GM18526 (cell line): ENCODE data around the gene RANBP1.

Source experiments
- POLR2A ChIP-seq: IDR thresholded peaks from 3 replicates; pipeline ENCODE4 v1.6.1; 2011; ENCODE audit not compliant: insufficient read length; ENCODE audit errors: extremely low read depth

Gene RANBP1

DNA sequence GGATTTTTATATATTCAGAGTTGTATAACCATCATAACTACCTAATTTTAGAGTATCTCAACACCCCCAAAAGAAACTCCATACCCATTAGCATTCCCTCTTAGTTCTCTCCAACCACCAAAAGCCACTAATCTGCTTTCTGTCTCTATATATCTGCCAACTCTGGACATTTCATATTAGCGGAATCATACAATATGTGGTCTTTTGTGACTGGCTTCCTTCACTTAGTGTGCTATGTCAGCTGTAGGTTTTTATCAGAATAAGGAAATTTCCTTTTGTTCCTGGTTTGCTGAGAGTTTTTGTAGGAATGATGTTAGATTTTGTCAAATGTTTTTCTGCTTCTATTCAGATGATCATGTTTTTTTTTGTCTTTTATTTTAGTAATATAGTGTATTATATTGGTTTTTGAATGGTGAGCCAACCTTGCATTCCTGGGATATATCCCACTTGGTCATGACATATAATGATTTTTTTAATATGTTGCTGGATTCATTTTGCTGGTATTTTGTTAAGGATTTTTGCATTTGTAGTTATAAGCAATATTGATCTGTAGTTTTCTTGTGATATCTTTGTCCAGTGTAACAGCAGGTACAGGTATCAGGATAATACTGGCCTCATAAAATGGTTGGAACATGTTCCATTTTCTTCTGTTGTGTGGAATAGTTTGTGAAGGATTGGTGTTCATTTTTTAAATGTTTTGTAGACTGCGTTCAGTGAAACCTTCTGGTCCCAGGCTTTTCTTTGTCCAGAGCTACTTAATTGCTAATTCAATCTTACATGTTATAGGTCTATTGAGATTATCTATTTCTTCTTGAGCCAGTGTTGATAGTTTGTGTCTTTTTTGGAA, 19.1 kb upstream of the RANBP1 start:
- TF ChIP-seq POLR2A, result no peak

DNA sequence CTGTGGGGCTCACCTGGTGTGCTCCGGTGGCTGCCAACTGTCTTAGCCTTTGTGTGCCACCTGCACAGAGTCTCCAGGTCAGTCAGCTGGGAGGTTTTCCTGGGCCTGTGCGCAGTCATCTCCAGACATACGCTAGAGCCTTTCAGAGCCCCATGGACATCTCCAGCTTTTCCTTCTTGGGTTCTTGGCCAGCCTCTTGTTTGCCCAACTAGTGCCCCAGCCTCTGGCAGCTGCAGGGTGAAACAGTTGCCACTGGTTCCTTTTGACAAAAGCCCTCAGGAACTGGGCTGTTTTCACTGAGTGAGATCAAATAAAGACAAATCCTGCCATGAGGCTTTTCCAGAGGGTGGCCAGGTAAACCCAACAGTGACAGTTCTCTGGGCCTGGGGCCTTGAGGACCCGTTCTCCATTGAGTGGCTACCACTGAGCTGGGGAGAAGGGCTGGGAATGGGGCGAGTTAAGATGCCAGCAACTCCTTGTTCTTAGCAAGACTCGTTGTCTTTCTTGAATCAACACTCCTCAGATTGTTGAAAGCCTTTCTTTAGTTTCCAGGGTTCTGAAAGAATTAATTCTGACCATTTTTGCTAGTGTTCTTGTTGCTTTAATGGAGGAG, 16.7 kb upstream of the RANBP1 start:
- TF ChIP-seq POLR2A, result no peak

DNA sequence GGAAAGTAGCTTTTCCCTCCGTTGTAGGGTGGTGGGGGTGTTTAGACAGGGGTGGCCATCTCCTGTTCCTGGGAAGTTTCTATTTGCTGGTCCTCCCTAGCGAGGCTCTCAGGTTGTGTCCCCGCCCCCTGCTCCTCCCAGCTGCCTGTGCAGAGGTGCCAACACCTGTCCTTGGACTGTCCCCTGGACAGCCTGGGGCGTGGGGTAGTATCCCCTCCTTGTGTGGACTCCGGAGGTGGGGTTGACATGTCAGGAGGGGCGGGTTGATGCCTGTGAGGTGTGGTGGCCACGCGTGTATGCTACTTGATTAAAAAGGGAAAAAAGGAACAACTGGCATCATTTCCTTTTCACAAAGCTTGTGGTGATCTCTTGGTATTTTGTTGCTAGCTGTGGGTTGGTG, 14.3 kb upstream of the RANBP1 start:
- no peak for TF ChIP-seq POLR2A

DNA sequence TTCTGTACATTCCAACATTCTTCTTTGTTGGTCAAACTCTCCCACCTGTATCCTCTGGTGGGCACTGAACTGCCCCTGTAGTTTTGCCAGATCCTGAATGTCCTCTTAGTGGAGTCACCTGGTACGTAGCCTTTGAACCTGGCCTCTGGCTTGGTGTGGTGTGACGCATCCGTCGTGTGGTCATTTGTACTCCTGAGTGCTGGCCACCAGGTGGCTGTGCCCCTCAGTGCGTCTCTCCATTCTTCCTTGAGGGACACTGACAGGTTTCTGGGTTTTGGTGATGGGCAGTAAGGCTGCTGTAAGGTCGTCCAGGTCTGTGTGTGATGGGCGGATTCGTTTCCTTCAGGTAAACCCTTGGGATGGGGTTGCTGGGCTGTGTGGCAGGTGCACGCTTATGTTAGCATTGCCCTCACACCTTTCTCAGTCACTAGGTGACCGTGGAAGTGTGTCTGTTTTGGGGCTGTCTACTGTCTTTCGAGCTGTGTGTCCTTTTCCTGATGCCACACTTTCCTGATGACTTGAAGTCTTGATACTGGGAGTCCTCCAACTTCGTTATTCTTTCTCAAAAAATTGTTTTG, 13.6 kb upstream of the RANBP1 start:
- TF ChIP-seq POLR2A, result no peak

DNA sequence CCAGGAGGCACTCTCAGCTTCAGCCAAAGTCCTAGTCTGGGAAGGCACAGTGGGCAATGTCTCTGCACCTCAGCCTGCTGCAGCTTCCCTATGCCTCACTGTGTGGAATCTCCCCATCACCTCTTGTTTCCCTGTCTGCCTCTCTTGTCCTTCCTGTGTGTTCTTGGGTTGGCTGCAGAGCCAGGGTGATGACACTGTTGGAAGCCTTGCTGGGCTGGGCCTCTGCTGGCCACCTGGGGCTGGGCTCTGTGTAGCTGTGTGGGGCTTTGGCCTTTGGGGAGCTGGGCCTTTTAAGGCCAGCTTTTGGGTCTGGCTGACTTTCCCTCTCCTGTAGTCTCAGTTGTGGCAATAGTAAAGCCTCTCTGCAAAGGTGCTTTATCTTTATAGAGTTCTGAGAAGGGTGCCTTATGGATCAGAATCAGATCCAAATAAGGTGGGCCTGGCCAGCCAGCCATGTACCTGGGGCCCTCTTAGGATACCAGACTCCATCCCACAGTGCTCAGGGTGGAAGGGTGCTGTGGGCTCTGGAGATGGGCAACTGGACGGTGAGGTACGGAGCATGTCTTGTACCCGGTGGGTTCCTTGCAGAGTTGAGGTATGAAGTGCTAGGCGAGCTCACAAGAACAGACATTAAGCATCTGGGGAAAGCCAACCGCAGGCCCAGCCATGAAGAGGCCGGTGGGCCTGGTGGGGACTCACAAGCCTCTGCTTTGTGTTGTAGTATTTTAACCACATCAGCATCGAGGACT, 10.3 kb upstream of the RANBP1 start:
- no peak for TF ChIP-seq POLR2A

DNA sequence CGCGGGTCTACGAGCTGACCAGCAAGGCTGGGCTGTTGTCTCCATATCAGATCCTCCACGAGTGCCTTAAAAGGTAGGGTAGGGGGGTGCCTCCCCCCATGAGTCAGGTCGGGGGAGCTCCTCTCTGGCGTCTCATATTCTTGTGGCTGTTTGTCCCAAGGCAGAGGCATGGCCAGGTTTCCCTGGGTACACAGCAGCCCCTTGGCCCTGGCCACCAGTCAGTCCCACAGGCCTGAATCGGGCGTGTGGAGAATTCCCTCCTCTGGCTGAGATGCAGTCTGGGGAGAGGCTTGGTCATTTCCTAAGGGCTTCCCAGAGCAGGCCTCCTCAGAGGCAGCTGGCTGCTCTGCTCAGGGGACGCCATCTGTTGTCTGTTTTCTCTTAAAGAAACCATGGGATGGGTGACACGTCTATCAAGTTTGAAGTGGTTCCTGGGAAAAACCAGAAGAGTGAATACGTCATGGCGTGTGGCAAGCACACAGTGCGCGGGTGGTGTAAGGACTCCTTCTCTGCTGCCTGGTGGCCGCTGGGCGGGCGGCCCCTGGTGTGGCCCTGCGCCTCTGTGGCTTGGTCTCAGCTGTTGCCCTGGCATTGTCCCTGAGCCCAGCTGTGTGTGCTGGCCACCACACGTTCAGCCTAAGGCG, 9.6 kb upstream of the RANBP1 start:
- TF ChIP-seq POLR2A, result no peak

DNA sequence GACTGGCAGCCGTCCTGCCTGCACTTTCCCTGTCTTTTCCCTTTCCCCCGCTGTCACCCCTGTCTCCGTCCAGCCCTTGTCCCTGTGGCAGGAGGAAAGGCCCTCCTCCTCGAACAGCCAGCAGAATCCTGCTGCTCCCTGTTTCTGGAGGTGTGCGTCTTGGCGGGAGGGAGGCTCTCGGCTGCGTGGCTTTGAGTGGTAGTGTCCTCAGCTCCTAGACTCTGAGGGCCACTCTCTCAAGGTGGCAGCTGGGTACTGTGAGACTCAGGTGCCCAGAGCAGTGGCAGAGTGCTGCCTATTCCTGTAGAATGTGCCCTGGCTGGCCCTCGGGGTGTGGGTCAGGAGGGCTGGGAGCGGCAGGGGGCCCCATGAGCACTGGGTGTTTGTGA, 9.1 kb upstream of the RANBP1 start:
- no peak for TF ChIP-seq POLR2A

DNA sequence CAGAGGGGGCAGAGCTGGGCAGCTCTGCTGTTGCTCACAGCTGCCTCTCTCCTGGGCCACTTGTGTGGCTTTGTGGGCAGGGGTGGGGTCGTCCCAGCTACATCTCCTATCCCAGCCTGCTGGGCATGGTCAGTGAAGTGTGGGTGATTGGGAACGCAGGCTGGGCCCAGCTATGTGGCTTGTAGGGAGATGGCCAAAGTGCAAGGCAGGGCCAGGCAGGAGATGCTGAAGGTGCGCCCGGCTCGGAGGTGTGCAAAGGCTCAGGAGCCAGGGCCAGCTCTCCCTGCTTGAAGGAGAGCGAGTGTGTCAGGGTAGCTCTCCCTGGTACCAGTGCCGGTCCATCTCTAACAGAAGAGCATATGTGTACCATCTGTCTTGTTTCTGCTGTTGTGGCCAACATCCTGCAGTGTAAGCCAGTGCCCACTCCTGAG, 8.4 kb upstream of the RANBP1 start:
- no peak for TF ChIP-seq POLR2A

DNA sequence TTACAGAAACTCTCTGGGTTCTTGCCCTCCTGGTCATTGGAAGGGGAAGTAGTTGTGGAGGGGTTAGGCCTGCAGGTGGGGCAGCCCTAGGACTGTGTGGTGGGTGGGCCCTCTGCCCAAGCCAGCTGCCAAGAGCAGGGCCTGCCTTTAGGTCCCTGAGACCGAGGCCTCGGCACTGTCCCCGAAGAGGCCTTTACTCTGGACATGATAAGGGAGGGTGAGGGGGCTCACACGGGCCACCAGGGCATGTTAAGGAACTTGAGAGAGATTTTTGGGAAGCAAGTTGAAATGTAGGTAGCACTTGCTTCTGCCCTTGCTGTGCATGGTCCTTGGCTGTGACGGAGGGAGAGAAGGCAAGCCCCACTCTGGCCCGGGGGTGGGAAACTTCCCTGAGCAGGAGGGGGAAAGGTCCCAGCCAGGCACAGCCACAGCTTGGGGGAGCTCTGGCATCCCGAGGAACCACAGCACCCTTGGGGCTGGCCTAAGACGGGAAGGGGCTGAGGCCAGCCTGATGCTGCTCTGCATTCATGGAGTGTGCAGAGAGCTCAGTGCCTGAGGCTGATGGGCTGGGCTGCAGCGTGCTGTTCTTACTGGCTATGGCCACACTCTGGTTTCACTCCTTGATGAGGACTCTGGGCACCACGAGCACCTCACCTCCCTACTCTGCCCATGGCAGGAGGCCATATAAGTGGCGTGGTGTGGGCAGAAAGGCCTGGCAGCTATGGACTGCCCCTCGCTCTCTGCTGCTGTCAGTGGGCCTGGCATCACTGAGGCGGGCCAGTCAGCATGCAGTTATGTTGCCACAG, 7.8 kb upstream of the RANBP1 start:
- TF ChIP-seq POLR2A, result no peak

DNA sequence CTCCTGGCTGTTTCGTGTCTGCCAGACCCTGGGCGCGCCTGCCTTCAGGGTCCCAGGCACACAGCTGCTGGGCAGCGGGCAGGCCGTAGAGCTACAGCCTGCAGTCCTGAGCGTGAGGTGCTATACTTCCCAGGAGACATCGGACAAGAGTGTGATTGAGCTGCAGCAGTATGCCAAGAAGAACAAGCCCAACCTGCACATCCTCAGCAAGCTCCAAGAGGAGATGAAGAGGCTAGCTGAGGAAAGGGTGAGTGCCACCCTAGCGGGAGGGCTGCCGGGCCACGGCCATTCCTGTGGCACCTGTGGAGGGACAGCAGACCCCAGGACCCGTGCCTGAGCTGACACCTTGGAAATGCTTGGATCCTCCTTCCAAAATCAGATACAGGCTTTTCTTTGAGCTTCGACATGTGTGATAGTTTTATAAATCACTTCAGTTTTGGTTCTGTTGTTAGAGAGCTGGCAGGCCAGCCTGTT, 7.1 kb upstream of the RANBP1 start:
- no peak for TF ChIP-seq POLR2A

DNA sequence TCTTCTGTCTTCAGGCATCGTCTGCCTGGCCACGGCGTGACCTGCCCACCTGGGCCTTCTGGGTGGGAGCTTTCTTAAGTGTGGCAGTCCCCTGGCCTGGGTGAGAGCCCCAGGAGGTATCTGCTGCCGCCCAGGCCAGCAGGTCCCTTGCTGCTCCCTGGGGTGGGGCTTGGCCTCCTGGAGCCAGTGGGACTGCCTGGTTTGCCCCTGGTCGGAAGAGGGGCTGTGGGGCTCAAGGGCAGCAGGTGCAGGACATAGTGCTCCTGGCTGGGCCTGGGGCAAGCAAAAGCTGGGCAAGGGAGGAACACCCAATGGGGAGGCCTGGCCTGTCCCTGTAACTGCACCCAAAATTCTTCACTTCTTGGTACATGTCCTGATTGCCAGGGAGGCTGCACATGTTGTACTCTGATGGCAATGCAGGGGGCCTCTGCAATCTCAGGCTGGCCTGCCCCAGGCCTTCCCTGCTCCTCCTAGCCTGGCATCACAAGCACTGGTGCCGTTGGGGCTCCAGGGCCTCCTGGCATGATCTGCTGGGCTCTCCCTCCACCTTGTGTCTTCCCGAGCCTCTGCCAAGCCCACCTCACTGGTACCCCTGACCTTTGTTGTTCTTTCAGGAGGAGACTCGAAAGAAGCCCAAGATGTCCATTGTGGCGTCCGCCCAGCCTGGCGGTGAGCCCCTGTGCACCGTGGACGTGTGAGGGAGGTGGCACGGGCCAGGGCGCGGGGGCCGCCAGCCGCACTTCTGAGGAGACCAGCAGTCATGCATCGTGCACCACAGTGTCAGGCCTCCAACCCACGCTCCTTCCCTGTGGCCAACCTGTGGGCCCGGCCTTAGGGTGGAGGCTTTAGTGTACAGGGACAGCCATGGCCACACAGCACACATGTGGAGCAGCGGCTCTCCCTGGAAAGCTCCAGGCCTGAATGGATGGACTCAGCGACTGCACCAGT, 6.2 kb upstream of the RANBP1 start:
- TF ChIP-seq POLR2A, result peak; percentile 0

DNA sequence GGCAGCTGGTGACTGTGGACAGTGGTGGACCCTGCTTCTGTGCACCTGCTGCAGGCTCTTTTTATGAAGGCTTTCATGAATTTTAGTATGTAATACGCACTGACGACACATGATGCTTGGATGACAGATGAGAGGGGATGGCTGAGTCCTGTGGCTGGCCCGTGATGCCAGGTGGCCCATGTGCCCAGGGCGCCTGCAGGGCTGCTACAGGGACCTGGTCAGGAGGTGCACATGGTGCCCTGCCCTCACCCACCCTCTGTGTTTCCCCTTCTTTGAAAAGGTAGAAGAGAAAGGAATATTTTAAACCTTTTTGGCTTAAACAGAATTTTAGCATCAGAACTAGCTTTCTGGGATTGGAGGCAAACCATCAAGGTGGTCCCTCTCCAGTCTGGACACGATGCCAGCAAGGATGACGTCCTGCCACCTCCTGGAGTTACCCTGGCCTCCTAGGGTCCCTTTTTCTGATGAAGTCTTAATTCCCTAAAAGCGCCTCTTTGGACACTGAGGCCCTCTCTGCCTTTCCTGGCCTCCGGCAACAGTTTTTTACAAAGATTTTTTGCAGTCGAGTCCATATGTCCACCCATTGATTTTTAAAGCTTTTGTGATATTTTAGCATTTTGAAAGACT, 5.4 kb upstream of the RANBP1 start:
- TF ChIP-seq POLR2A, result no peak
